ENCODE results near the gene KRTCAP2.
"Not testable (repeated sequence)": the region's sequence is repeated elsewhere in the genome, so short reads cannot be mapped to it uniquely, and the experiment has no call there.

Gene KRTCAP2

DNA sequence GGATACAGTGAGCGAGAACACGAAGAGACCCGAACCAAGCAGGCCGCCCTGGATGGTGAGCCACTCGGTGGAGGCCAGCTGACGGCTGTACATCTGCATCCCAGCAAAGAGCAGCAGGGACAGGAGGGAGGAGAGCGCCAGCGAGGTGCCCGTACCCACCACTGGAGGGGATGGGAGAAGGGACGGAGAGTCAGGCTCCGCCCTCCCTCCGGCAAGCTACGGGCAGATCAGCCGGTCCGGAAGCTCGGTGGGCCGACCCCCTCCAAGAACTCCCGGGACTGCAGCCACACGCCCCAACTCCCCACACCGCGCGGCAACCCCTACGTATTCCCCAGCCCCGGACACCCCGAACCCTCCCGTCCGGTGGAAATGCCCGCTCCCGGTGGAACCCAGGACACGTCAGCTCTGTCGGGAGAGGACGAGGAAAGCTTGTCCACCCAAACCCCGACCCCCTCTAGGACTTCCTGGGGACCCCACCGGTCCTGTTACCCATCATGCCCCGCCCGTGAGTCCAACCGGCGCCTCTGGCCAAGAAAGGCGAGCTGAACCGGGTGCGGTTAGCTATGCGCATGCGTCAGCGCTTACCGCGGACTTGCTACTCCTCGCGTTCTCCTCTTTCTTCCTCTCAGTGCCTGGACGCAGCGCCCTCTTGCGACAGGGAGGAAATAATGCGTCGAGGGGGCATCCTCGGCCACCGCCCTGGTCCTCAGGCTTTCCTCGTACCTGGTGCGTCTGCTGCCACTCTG is at the start of gene KRTCAP2:
Gene KRTCAP2 (minus strand): TSS at position 573 of the 746 bp plus-strand sequence. CDS start 80 bp downstream, at position 493.
- TF ChIP-seq, protein P1, sequence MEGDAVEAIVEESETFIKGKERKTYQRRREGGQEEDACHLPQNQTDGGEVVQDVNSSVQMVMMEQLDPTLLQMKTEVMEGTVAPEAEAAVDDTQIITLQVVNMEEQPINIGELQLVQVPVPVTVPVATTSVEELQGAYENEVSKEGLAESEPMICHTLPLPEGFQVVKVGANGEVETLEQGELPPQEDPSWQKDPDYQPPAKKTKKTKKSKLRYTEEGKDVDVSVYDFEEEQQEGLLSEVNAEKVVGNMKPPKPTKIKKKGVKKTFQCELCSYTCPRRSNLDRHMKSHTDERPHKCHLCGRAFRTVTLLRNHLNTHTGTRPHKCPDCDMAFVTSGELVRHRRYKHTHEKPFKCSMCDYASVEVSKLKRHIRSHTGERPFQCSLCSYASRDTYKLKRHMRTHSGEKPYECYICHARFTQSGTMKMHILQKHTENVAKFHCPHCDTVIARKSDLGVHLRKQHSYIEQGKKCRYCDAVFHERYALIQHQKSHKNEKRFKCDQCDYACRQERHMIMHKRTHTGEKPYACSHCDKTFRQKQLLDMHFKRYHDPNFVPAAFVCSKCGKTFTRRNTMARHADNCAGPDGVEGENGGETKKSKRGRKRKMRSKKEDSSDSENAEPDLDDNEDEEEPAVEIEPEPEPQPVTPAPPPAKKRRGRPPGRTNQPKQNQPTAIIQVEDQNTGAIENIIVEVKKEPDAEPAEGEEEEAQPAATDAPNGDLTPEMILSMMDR (IDR thresholded peaks at IDR 0.05) = peak; percentile 100
- no peak for TF ChIP-seq ZFX (IDR thresholded peaks at IDR 0.05; ENCODE audit: borderline replicate concordance)
- H3K27ac ChIP-seq = peak within 1 kb of the TSS; percentile 87

DNA sequence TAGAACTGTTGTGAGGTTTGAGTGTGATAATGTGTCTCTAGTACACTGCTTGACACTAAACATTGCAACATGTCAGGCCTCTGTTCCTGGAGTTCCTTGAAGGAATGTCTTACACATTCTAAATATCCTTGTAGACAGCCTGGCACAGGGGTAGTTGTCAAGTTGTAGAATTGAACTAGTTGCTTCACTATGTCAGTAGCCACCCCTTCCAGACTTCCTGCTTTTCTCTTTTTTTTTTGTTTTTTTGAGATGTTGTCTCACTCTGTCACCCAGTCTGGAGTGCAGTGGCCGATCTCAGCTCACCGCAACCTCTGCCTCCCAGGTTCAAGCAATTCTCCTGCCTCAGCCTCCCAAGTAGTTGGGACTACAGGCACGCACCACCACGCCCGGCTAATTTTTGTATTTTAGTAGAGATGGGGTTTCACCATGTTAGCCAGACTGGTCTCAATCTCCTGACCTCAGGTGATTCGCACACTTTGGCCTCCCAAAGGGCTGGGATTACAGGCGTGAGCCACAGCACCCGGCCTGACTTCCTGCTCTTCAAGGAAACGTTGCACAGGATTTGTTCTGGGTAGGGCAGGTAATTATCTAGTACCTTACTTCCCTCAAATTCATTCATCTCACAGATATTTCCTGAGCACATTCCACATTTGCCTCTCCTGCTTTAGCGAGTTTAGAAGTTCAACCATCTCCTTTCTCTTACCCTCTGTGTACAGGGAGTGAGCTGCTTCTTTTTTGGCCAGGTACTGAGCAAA is 47.3 kb upstream of the KRTCAP2 start:
- peak overlapping the region; percentile 56 for H3K27ac ChIP-seq

DNA sequence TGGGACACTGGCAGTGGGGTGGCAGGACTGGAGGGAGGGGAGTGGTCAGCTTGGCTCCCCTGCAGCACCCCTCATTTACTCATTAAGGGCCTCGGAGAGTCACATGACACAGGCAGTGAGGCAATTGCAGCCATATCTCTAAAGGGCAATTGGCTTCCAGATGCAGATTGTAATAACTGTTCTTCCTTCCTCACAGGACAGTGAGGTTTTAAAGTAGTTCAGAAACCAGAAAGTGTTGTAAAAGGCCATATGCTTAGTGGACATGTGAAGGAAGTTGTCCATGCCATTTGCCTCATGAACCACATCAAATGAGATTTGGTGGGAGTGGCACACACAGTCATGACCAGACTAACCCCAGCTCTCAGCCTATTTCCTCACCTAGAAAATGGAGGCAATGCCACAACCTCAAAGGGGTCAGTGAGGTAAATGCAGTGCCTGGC is 46.5 kb upstream of the KRTCAP2 start:
- TF ChIP-seq, protein P1 (IDR thresholded peaks at IDR 0.05) = no peak
- no peak for TF ChIP-seq ZFX (IDR thresholded peaks at IDR 0.05; ENCODE audit: borderline replicate concordance)
- H3K27ac ChIP-seq = peak overlapping the region; percentile 56

DNA sequence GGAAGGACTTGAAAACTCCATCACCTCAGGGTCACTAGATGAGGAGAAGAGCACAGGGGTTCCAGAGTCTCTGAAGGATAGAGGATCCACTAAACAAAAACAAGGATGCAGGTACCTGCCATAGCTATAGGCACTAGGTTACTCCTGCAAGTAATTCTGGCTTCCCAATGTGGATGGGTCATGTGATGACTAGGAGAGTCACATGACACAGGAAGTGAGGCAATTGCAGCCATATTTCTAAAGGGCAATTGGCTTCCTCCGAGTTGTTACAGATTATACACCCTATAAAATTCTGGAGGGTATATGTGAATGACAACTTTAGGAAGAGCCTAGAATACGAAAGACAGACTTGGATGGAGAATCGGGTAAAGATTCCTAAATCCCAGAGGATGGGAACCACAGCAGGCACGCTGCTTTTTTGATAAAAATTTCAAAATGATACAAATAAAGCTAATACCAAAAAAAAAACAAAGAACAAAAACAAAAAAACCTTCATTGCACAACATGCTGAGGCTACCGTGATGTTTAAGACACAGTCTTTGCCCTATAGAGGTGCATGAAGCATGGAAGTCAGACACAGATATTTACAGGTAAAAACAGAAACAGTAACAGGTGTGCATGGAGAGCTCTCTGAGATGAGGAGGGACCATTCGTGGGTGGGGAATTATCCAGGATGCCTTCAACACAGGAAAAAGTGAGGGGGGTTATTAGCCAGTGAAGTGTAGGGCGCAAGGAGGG is 45.9 kb upstream of the KRTCAP2 start:
- peak overlapping the region; percentile 56 for H3K27ac ChIP-seq
- TF ChIP-seq ZFX (IDR thresholded peaks at IDR 0.05; ENCODE audit: borderline replicate concordance) = no peak
- TF ChIP-seq, protein P1 (IDR thresholded peaks at IDR 0.05) = no peak

DNA sequence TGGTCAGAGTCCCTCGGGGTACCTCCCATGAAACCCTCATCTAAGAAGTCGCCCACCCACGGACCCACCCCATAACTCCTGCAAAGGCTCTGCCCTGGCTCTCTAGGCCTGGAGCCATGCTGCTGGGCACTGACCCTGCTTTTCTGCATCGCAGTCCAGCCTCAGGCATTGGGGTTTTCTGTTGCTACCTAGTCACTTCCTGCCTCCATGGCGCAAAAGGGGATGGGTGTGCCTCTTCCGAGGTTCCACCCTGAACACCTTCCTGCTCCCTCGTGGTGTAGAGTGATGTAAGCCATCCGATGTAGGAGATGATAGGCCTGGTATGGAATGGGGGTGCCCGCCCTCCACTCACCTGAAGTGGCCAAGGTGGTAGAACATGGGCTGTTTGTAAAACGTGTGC is 41.6 kb upstream of the KRTCAP2 start:
- not testable (repeated sequence) for H3K27ac ChIP-seq

DNA sequence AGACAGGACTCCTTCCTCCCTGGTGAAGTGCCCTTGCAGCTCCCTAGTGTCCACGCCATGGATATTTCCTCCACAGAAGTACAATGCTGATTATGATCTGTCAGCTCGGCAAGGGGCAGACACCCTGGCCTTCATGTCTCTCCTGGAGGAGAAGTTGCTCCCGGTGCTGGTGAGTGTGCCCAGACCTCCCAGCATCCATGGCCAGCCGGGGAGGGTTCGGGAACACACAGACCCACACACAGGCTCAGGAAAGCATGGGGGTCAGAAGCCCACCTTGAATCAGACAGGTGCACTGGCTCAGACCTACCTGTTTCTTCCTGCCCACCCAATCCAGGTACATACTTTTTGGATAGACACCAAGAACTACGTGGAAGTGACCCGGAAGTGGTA is 38.9 kb upstream of the KRTCAP2 start:
- not testable (repeated sequence) for H3K27ac ChIP-seq

DNA sequence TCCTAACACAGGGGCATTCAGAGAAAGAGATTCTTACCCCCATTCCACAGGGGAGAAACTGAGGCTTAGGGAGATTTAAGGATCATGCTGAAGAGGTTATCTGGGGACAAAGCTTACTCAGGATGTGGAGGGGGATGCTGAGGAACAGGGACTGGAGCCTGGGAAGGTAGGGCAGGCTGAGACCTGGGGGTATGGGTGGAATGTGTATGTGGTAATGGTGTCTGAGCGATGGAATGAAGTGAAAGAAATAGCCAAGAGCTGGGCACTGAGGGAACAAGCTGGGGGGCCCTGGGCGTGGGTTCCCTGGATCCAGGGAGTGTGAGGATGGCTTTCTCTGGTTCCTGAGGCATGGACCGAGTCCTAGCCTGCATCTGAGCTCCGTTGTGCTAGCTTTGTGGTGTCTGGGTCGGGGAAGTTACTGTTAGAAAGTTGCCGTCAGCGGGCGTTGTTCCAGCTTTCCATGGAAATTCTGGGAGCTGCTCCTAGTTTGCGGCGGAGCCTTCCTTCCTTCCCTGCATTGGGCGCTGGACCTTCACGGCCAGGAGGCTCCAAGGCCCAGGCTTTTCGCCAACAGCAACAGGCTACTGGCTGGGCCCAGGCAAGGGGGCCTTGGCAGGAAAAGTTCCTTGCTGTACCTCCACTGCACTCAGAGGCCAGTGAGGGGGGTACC is 38.4 kb upstream of the KRTCAP2 start:
- not testable (repeated sequence) for H3K27ac ChIP-seq

DNA sequence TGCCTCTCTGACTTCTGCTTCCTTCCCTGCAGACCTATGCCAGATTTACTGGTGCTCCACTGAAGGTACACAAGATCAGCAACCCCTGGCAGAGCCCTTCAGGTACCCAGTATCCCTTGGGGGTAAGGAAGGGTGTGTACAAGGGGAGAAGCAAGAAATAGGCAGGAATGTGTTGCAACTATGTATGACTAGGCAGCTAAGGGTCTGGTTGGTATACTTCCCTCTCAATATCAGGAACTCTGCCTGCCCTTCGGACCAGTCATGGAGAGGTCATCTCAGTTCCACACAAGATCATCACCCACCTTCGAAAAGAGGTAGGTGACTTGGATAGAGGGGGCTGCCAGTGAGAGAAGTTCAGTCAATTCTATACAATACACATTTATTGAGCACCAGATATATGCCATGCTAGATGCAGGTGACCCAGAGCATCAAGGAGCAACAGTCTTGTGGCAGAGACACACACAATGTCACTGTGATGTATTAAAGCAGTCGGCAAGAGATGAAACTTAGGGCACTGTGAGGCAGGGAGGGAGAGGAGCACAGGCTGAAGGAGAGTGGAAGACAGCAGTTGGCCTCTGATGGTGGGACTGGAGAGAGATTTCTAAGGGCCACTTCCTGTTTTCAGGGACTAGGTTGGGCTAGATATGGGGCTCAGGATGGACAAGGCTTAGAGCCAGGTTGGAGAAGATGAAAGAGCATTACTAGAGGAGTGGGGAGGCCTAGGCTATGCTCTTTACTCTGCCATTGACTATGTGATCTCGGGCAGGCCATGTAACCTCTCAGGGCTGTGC is 37.4 kb upstream of the KRTCAP2 start:
- TF ChIP-seq, protein P1 (IDR thresholded peaks at IDR 0.05) = no peak
- no peak for TF ChIP-seq ZFX (IDR thresholded peaks at IDR 0.05; ENCODE audit: borderline replicate concordance)
- H3K27ac ChIP-seq = peak overlapping the region; percentile 91

Measured in 22Rv1 (cell line).